Measurements from ENCODE around the gene BACH2.

Gene BACH2

DNA sequence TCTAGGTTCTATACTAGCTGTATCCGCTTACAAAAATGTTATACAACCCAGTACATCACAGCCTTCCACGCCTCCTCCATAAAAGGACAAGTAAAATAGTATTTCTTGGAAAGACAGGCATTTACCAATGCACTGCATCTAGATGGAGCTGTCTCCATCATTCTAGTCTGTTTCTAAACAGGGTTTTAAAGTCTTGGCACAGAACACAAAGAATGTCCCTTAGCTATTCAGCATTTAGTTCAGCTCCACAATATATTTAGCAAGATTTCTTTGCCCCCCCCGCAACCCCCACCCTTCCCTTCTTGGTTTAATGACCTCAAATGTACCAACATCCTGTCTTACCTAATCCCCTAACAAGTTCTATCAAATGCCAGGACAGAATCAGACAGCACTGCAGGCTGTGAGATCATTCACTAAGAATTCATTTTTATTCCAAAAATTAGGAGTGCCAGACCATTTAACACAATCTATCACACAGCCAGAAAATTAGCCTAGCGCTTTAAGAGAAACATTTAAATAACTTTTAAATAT lies 198.6 kb downstream of the BACH2 start:
- no peak for DNase-seq (ENCODE audit: low read depth in 2 of 2)

DNA sequence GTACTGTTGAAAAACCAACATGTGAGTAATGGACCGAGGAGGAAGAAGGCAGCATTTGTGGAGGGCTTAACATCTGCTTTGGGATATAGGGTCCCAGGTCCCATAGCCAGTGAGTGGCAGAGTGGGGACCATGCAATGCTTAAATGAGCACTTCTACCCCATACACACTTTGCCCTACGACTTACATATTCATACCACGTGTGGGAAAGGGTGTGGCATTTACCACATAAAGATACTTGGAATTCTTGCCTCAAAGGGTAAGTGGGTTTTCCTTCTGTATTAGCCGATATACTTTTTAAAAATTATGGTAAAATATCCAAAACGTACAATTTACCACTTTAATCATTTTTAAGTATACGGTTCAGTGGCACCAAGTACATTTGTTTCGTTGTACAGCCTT lies 199.3 kb downstream of the BACH2 start:
- no peak for DNase-seq (ENCODE audit: low read depth in 2 of 2)

DNA sequence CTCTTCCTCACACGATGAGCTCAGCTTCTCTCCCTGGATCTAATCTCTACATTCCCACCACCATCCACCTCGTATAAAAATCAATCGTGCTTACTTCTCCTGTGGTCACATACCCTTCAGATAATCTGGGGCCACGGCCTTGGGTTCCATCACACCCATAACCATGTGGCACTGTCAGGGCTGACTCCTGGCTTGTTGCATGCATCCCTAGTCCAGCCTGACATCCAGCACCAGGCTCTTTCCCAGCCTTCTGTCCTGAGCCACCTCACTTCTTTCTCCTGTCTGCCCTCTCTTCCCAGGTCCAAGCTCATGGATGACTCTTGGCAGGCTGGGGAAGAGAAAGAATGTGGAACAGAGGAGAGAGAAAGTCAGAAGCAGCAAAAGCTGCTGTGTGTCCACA lies 199.8 kb downstream of the BACH2 start:
- DNase-seq (ENCODE audit: low read depth in 2 of 2): no peak

DNA sequence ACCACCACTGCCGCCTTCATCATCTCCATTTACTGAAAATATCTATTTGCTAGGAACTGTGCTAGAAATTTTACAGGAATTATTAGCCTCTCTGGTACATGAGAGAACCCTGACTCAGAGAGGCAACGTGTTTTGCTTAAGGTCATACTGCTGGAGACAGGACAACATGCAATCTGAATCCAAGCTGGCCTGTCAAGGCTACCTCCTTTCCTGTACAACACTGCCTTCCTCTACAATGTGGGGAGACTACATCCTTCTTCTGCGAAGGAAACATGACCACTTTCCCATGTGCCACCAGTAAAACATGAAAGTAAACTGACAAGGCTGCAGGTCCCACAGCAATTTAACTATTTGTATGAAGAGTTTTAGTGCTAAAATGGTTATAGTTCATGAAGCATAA lies 200.9 kb downstream of the BACH2 start:
- DNase-seq (ENCODE audit: low read depth in 2 of 2): no peak

DNA sequence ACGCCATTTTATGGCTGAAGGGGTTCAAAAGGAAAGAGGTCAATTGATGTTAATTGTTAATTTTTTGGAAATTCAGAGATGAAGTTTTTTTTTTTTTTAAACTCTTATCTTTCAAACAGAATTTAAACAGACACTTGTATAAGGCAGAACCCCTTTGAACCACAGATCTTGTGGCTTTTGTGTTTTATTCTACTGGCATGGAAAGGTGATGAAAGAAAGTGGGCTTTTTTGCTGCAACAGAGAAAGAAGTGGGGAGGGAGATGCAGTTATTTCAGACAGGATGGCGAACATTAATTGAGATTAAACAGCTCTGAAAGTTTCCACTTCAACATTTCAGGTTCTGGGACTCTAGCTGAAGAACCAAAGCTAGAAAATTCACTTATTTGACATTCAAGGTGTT lies 201.5 kb downstream of the BACH2 start:
- DNase-seq (ENCODE audit: low read depth in 2 of 2): no peak

DNA sequence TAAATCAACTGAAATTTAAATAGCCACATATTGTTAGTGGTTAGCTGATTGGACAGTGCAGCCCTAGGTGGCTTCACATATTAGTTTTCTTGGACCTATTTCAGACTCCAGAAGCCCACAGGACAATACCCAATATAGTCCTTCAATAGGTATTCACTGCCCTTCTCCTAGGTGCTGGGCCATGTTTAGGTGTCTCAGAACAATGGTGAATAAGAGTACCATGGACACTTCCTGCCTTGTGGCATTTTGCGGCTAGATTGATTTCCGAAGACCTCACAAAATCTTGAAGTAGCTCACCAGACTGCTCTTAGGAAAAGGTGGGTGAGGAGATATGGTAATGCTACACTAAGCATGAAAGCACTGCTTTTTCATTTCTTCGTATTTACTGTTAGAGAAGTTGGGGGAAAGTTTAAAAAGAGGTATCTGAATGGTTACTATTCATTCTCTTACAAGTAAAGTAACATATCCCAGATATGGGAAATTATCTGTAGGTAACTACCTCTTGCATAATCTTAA lies 203.0 kb downstream of the BACH2 start:
- no peak for DNase-seq (ENCODE audit: low read depth in 2 of 2)

DNA sequence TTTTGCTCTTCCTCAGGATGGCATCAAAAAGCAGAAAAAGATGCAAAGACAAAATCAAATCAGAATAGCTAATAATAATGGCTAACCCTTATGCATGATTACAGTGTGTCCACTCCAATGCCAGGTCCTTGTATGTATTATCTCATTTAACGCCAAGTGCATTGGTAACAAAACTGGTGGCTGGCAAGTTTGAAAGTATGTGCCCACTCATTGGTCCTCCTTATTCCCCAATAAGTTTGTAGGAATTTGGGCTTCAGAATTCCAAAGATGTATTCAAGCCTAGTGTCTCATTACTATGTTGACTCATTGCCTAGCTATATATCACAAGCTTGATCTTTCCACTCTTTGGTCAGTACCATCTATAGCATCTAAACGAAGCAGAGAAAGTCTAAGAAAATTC lies 205.8 kb downstream of the BACH2 start:
- no peak for DNase-seq (ENCODE audit: low read depth in 2 of 2)

DNA sequence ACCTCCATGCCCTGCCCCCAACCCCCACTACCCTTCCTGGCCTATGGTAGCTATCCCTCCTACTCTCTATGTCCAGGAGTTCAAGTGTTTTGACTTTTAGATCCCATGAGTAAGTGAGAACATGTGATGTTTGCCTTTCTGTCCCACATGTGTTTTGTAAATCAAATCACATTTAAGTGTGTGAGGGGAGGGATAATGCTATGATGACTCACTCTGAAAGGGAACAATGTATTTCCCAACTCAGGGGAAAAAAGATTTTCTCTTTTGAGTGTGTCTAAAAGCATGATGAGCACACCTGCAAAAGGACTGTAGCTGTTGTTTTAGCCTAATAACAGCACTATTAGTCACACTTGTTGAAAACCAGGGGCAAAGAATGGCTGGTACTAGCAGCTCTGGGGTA lies 208.6 kb downstream of the BACH2 start:
- DNase-seq (ENCODE audit: low read depth in 2 of 2): no peak

DNA sequence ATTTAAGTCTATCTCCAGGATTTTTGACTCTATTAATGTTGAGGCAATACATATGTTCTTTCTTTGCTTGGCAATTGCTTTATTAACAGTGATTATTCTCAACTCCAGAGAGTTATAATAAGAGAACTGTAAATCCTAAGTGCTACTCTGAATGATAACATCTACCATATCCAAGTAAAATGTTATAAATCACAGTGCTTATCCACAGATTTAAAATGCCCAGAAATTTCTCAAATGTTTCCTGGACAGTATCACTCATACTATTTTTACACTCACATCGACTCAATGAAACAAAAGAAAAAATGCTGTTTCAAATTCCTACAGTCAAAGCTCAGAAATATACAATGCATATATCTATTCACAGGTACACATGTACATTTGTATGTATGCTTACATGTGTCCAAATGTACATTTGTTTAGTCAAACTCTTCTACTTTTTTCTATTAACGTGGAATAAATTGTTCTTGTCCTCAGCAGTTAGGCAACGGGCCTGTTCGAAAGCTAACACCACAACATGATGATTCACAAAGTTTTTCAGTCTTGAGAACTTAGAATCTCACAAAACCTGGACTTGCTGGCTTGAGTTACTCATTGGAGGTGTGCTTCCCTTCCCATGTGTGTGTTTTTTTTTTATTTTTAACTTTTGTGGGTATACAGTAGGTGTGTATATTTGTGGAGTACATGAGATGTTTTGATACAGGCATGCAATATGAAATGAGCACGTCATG lies 209.4 kb downstream of the BACH2 start:
- no peak for DNase-seq (ENCODE audit: low read depth in 2 of 2)

DNA sequence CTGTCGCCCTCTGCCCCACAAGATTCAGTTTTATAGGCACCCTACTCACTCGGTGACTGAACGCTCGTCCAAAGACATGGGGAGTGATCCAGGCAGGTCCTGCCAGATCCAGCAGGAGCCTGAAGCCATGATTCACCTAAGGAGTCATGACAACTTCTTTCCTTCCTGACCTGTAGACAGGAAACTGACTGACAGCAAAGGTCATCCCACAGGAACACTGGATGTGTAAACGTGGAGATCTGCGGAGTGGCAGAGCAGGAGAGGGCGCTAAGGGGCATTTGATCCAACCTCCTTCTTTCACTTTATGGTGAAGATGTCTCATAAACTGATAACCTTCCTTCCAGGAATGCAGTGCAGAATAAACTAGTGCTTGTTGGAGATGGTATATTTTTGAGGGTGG lies 210.1 kb downstream of the BACH2 start:
- no peak for DNase-seq (ENCODE audit: low read depth in 2 of 2)

DNA sequence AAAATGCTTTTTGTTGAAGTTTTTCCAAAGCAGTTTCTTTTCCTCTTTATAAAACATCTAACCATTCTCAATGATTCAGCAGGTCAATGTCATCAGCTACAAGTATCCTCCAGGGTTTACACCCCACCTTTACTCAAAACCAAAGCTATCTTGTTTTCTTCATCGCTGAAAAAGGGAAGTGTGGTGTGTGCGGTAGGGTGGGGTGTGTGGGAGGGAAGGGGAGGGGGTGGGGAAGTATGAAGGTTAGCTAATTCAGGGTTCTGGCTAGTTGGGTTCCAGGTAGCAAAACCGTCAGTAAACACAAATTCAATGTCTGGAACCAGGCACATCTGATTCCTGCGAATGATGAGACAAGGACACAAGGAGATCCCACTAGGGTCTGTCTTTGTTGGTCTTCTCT lies 212.8 kb downstream of the BACH2 start:
- DNase-seq (ENCODE audit: low read depth in 2 of 2): peak in 1 of 2 donors; percentile 39

DNA sequence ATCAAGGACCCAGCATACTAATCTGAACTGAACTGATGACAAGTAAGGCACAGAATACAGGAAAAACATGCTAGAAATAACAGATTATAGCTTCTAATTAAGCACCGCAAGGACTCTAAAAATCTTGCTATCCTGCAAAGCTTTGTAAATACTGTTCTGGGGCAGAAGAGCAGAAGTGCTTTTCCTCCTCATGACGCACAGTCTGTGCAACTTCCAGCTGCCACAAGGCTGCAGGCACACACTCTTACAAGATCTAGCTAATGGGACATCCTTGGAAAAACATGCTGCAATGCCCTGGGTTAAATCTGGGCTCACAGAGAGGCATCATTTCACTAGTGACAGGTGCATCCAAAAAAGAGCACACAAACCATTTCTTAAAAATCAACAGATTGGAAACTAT lies 213.8 kb downstream of the BACH2 start:
- DNase-seq (ENCODE audit: low read depth in 2 of 2): no peak

DNA sequence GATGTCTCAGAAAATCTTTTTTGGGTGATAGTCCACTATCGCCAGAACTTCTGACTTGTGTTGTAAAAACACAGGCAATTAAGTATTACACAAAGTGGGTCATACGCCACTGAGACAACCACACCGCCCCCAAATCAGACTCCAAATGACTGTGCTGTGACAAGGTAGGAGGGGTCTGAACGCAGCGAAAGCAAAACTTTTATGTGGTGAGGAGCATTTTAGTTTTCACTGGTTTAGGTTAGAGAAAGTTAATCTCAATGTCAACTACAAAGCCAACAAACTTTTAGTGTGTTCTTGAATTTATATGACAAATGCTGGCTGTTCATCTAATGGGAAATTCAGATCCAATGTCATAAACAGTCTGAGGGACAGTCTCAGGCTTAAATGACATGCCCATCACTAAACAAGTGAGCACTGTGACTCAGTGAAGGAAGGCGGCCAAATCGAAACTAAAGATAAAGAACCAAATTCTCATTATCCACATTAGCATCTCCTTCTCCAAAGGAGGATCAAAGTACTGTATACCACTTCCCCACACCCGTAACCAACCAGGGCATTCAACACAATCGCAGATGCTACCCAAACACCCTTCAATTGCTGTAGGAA lies 215.7 kb downstream of the BACH2 start:
- peak; percentile 80 to 81 for DNase-seq (ENCODE audit: low read depth in 2 of 2)

DNA sequence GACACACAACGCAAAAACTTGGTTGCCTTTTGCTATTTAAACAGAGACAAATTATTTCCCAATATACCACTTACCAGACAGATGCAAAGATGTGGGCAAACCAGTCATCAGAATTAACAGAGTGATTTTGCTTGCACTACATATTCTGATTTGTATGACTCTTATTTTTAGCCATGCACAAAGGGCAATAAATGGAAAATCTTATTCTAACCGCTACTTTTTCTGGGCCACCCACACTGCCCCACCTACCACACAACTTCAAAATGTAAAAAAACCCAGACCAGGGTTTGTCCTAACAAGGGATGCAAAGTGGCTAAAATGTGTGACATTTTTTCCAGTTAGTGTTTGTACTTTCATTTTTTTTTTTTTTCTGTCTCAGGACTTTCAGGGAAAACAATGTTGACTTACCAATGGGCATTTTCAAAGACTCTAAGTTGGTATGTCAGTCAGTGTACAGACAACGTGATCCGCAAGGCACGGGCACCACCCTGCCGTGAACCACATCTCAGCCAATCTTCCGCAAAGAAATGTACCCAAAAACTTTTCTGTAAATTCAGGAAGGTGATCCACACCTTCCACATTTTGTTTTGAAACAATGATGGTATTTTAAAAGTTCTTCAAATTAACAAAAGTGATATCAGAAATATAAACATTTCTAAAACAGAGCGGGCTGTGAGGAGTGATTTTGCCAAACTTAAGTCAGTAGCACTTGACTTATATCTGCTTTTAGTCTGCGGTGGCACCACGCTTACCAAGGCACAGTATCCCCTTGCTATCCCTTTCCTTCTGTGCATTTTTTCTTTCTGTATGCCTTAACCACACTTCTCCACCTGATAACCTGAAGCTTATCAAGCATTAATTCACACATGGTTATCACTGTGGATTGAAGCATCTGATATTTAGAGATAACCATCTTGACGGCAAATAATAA lies 216.8 kb downstream of the BACH2 start:
- DNase-seq (ENCODE audit: low read depth in 2 of 2): peak; percentile 42 to 52

DNA sequence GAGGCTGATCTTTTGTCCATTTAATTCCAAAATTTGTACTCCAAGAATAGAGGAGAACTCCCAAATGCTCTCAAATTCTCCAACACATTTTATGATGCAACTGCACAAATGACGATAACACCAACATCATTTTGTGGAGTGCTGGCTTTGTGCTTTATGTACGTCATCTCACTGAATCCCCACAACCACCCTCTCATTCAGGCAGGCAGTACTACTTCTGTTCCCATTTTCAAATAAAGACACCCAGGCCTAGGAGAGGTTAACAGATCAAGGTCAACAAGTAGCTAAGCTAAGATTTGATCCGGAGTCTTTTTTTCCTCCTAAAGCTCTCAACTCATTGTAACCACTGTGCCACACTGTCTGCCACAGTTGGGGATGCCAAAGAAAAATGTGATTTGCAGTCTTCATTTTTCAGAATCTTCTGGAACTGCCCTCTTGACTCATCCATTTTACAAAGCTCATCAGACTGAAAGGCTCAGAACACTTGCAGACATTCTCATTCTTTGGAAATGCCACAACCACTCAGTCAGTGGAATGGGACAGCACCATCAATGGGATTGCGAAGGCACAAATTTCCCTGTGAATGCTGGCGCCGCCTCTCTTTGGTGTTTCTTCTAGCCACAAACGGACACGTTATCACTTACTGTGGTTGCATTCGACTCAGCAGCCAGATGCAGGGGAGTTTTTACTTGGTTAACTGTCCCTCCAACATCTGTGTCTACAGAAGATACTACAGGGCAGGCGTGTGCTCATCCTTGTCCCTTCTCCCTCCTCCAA lies 217.9 kb downstream of the BACH2 start:
- DNase-seq (ENCODE audit: low read depth in 2 of 2): peak; percentile 73 to 80

DNA sequence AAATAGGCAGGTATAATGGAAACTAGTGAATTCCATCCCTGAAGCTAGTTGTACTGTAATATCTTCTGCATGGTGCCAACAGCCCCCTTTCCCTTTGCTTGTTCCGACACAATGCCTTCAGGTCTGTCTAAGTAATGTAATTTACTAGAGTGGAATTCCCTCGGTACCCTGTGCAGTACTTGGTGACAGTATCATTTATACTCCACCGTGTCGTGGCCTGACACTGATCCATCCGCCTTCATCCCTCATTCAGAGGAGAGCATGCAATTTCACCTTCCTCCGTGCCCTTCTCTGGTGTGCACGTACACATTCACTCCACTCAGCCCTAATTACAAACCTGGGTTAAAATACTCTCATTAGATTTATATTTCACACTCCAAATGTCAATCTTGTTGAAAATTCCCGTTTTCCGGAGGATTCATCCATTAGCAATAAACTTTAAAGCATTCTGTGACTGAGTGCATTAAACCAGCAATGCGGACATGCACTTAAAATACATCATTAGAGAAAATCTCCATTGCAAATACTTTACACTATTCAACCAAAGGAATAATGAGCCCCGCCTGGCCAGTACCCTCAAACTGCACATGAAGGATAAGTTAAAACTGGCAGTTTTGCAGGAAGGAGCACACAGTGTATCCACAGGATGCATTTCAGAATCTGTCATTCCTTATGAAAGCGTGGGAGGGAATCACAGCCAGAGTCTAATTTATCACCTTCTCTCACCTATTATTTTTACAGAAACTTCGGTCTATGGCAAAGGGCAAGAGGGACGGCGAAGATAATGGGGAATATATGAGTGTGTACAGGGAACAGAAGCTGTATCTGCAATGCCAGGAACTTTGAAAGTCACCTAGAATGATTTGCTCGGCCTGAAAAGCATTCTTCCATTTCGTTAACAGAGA lies 219.9 kb downstream of the BACH2 start:
- DNase-seq (ENCODE audit: low read depth in 2 of 2): no peak

DNA sequence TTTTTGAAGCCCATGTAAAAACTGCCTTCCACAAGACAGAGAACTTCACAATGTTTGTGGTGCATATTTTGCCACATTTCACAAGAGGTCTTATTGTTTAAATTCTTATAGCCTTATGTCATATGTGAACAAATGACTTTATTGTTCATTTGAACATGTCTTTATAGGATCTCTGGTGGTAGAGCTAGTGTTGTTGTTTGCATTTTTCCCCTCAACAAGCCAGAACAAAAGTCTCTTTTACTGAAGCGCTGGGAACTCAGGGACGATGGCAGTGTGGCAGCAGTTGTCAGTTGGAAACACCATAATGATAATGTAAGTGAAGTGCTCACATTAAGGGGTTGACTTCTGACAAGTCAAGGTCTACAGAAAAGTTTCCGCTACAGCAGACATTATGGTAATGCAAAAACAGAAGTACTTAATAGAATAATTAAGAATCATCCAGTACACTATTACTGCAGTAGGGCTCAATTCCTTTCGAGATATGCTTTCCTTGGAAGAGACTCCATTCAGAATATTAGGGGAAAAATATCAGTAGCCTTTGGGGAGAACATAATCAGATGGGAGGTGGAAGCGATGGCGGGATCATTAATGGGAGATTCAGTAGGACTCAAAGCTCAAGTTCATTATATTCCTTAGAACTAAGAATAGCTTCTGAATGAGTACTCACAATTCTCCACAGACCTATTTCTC lies 222.3 kb downstream of the BACH2 start:
- no peak for DNase-seq (ENCODE audit: low read depth in 2 of 2)

DNA sequence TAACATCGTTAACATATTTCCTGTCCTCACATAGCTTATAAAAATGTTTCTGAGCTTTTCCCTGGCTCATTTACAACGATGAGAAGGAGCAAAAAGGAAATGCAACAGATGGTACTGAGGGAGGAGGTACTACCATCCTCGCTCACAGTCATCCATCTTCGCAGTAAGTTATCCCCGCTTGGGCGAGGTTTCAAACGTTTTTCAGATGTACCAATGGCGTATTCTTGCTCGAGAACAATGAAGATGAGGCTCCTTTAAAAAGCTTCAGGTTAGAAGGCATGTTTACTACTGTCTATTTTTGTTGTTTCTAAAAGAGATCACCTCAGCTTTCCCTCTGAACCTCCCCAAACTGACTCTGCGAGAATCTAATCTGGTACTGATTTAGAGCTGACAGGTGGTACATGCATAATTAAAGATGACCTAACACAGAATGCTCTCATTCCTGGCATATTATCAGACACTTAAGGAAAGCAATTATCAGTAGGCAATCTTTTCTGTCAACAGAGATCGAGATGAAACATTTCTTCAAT lies 223.6 kb downstream of the BACH2 start:
- no peak for DNase-seq (ENCODE audit: low read depth in 2 of 2)

DNA sequence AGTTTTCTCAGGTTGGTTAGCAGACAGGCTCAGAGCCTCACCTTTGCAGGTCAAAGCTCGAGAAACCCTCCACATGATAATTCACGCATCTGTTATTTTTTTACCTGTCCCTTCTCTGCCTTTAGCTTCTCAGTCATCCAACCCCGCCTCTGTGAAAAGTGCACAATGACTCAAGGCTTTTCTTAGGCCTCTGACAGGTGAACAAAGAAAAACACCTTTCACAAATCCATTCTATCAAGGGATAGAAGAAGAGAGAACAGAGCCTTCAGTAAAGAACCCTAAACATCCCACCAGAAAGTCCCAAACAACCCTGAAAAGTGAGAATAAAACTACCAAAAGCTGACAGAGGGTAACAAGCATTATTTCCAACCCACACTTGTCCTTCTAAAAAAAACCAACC lies 224.1 kb downstream of the BACH2 start:
- DNase-seq (ENCODE audit: low read depth in 2 of 2): no peak
